CD4-positive, alpha-beta T cell treated with Interleukin-12 subunit alpha and Interleukin-12 subunit beta, for 1 hour (primary cell): ENCODE measurements around the gene SPRYD3.
"Not testable (repeated sequence)": the region's sequence is repeated elsewhere in the genome, so short reads cannot be mapped to it uniquely, and the experiment has no call there.

Experiments
- DNase-seq: peaks from one replicate; pipeline ENCODE4 v3.0.0-alpha.2; 2020

Gene SPRYD3

GRCh38 chr12:53101931-53102781 lies 23.0 kb upstream of the SPRYD3 start:
- no peak for DNase-seq

GRCh38 chr12:53101266-53101665 lies 22.1 kb upstream of the SPRYD3 start:
- no peak for DNase-seq

GRCh38 chr12:53100466-53101151 lies 21.4 kb upstream of the SPRYD3 start:
- no peak for DNase-seq

- peak; percentile 88 for DNase-seq
These were observed 20.1 kb upstream of the SPRYD3 start for GRCh38 chr12:53099071-53099882.

GRCh38 chr12:53098354-53098981 lies 19.3 kb upstream of the SPRYD3 start:
- no peak for DNase-seq

GRCh38 chr12:53097564-53098353 lies 18.6 kb upstream of the SPRYD3 start, which contains the start of gene IGFBP6:
Gene IGFBP6, plus strand, starts transcription at chr12:53097667. Its CDS starts 51 bp downstream, at chr12:53097718.
- DNase-seq, result peak; percentile 54

- DNase-seq, result no peak
These were observed 18.0 kb upstream of the SPRYD3 start for GRCh38 chr12:53097207-53097563.

- DNase-seq, result no peak
These were observed 17.6 kb upstream of the SPRYD3 start for GRCh38 chr12:53096759-53097158.

- no peak for DNase-seq
These were observed 17.0 kb upstream of the SPRYD3 start for GRCh38 chr12:53096089-53096741.

GRCh38 chr12:53095596-53095895 lies 16.4 kb upstream of the SPRYD3 start:
- DNase-seq, result not testable (repeated sequence)

GRCh38 chr12:53094796-53095595 lies 15.8 kb upstream of the SPRYD3 start:
- not testable (repeated sequence) for DNase-seq

GRCh38 chr12:53094394-53094787 lies 15.2 kb upstream of the SPRYD3 start:
- DNase-seq, result no peak

- DNase-seq, result no peak
These were observed 14.7 kb upstream of the SPRYD3 start for GRCh38 chr12:53093777-53094393.

- DNase-seq, result no peak
These were observed 12.6 kb upstream of the SPRYD3 start for GRCh38 chr12:53091756-53092155.

- DNase-seq, result no peak
These were observed 11.4 kb upstream of the SPRYD3 start for GRCh38 chr12:53090554-53090953.

GRCh38 chr12:53090105-53090504 lies 10.9 kb upstream of the SPRYD3 start:
- DNase-seq, result no peak

GRCh38 chr12:53086361-53086760 lies 7.2 kb upstream of the SPRYD3 start:
- DNase-seq, result no peak

GRCh38 chr12:53082637-53083175 lies 3.5 kb upstream of the SPRYD3 start:
- no peak for DNase-seq

- peak; percentile 52 for DNase-seq
These were observed 565 bp downstream of the SPRYD3 start for GRCh38 chr12:53078425-53079225.
